SK-N-SH (cell line): ENCODE results near the gene S100A4.

Experiments
- CTCF ChIP-seq: fragments of 200-600 bp; sonication (generic); IDR thresholded peaks from 2 replicates; pipeline ENCODE4 v1.6.1; 2017; ENCODE audit warnings: antibody characterized with exemption, mild to moderate bottlenecking, moderate library complexity
- ELF1 ChIP-seq: IDR thresholded peaks from 2 replicates; pipeline ENCODE4 v1.4.0; 2012
- IRF3 ChIP-seq: fragments of 150-350 bp; IDR thresholded peaks from 2 replicates; pipeline ENCODE4 v1.6.1; 2016; ENCODE audit warnings: mild to moderate bottlenecking, low read depth, low read length
- NFIC ChIP-seq: IDR thresholded peaks from 2 replicates; pipeline ENCODE4 v1.4.0; 2012; ENCODE audit warnings: borderline replicate concordance
- POLR2AphosphoS5 ChIP-seq: IDR thresholded peaks from 2 replicates; pipeline ENCODE4 v1.6.1; 2012; ENCODE audit warnings: low read depth, low read length
- REST ChIP-seq: IDR thresholded peaks from 2 replicates; pipeline ENCODE4 v1.6.1; 2012; ENCODE audit warnings: mild to moderate bottlenecking, low read depth, low read length, moderate library complexity
- SIN3A ChIP-seq: IDR thresholded peaks from 2 replicates; pipeline ENCODE4 v1.6.1; 2012; ENCODE audit warnings: low read depth, mild to moderate bottlenecking, low read length, moderate library complexity, borderline replicate concordance
- SMC3 ChIP-seq: IDR thresholded peaks from 2 replicates; pipeline ENCODE4 v1.6.1; 2012; ENCODE audit warnings: low read depth, low read length, improper control_type of control experiment
- TCF12 ChIP-seq: IDR thresholded peaks from 2 replicates; pipeline ENCODE4 v1.4.0; 2012
- TEAD4 ChIP-seq: IDR thresholded peaks from 2 replicates; pipeline ENCODE4 v1.4.0; 2012; ENCODE audit warnings: mild to moderate bottlenecking, borderline replicate concordance; ENCODE audit not compliant: insufficient read depth
- USF1 ChIP-seq: IDR thresholded peaks from 2 replicates; pipeline ENCODE4 v1.4.0; 2012; ENCODE audit warnings: low read depth, borderline replicate concordance
- USF2 ChIP-seq: fragments of 150-350 bp; IDR thresholded peaks from 2 replicates; pipeline ENCODE4 v1.6.1; 2017; ENCODE audit warnings: antibody characterized with exemption, low read length, low read depth, borderline replicate concordance
- ZBTB33 ChIP-seq: IDR thresholded peaks from 2 replicates; pipeline ENCODE4 v1.4.0; 2012; ENCODE audit warnings: low read depth, borderline replicate concordance

- no peak for TF ChIP-seq ZBTB33
- TF ChIP-seq SMC3: no peak
- TF ChIP-seq CTCF: no peak
- TF ChIP-seq TEAD4: no peak
- no peak for TF ChIP-seq TCF12
- TF ChIP-seq ELF1: no peak
- TF ChIP-seq NFIC: no peak
- no peak for TF ChIP-seq USF2
- no peak for TF ChIP-seq USF1
- TF ChIP-seq IRF3: no peak
- no peak for TF ChIP-seq POLR2AphosphoS5
- TF ChIP-seq REST: no peak
- no peak for TF ChIP-seq SIN3A
These were observed 13.4 kb downstream of the S100A4 start for GRCh38 chr1:153532181-153532580.
